H9 (cell line): ENCODE results near the gene PAMR1. TPM values are rescaled to one million over a fixed set of nuclear protein-coding genes. Genes with fewer than 3 reads are reported as not detected.

Experiments used
- DNase-seq: peaks from one replicate; pipeline ENCODE4 v3.0.0-alpha.2; 2017
- H2AFZ ChIP-seq: one replicate; pipeline ENCODE4 v1.6.1; 2013; ENCODE audit warnings: mild to moderate bottlenecking, low read length, control low read depth, moderate library complexity
- H2AK5ac ChIP-seq: 2 replicates; pipeline ENCODE4 v1.6.1; 2013; ENCODE audit warnings: low read length, control low read depth, mixed read lengths; ENCODE audit not compliant: insufficient read length
- H2BK120ac ChIP-seq: one replicate; pipeline ENCODE4 v1.6.1; 2013; ENCODE audit warnings: low read depth, mild to moderate bottlenecking, low read length, control low read depth, inconsistent platforms; ENCODE audit not compliant: poor library complexity, severe bottlenecking
- H2BK12ac ChIP-seq: 2 replicates; pipeline ENCODE4 v1.6.1; 2013; ENCODE audit warnings: low read length, control low read depth, mixed read lengths, low read depth; ENCODE audit not compliant: insufficient read length
- H2BK15ac ChIP-seq: 2 replicates; pipeline ENCODE4 v1.6.1; 2013; ENCODE audit warnings: low read depth, low read length, control low read depth
- H2BK20ac ChIP-seq: one replicate; pipeline ENCODE4 v1.6.1; 2013; ENCODE audit warnings: low read depth, mild to moderate bottlenecking, low read length, control low read depth, inconsistent platforms; ENCODE audit not compliant: poor library complexity, severe bottlenecking
- H2BK5ac ChIP-seq: 2 replicates; pipeline ENCODE4 v1.6.1; 2013; ENCODE audit warnings: low read length, control low read depth, mixed read lengths; ENCODE audit not compliant: insufficient read length
- H3K14ac ChIP-seq: 2 replicates; pipeline ENCODE4 v1.6.1; 2013; ENCODE audit warnings: low read length, control low read depth; ENCODE audit not compliant: insufficient read depth
- H3K18ac ChIP-seq: 2 replicates; pipeline ENCODE4 v1.6.1; 2013; ENCODE audit warnings: low read depth, mild to moderate bottlenecking, mixed read lengths, low read length, control low read depth; ENCODE audit not compliant: insufficient read length
- H3K23ac ChIP-seq: 2 replicates; pipeline ENCODE4 v1.6.1; 2013; ENCODE audit warnings: low read length, control low read depth, mixed read lengths, low read depth; ENCODE audit not compliant: insufficient read length
- H3K23me2 ChIP-seq: 2 replicates; pipeline ENCODE4 v1.6.1; 2013; ENCODE audit warnings: low read depth, mild to moderate bottlenecking, mixed read lengths, low read length, control low read depth; ENCODE audit not compliant: insufficient read length, poor library complexity, severe bottlenecking
- H3K27ac ChIP-seq: 2 replicates; pipeline ENCODE4 v1.5.1; 2013; ENCODE audit warnings: low read length, control low read depth, mixed read lengths, low read depth; ENCODE audit not compliant: insufficient read length
- H3K27me3 ChIP-seq: 2 replicates; pipeline ENCODE4 v1.6.1; 2013; ENCODE audit warnings: low read length, control low read depth, inconsistent platforms; ENCODE audit not compliant: insufficient read depth
- H3K4ac ChIP-seq: 2 replicates; pipeline ENCODE4 v1.6.1; 2013; ENCODE audit warnings: low read depth, mild to moderate bottlenecking, control low read depth, inconsistent platforms, low read length, moderate library complexity
- H3K4me1 ChIP-seq: 2 replicates; pipeline ENCODE4 v1.6.1; 2013; ENCODE audit warnings: low read length, control low read depth, inconsistent platforms; ENCODE audit not compliant: insufficient read depth
- H3K4me2 ChIP-seq: 2 replicates; pipeline ENCODE4 v1.6.1; 2013; ENCODE audit warnings: low read length, control low read depth, mixed read lengths; ENCODE audit not compliant: insufficient read length, insufficient read depth
- H3K56ac ChIP-seq: 2 replicates; pipeline ENCODE4 v1.6.1; 2013; ENCODE audit warnings: low read depth, mild to moderate bottlenecking, mixed read lengths, low read length, control low read depth; ENCODE audit not compliant: insufficient read length
- H3K79me1 ChIP-seq: 2 replicates; pipeline ENCODE4 v1.6.1; 2013; ENCODE audit warnings: low read depth, mild to moderate bottlenecking, moderate library complexity, low read length, control low read depth, inconsistent platforms; ENCODE audit not compliant: insufficient read depth, poor library complexity, severe bottlenecking
- H3K79me2 ChIP-seq: 2 replicates; pipeline ENCODE4 v1.6.1; 2013; ENCODE audit warnings: low read length, control low read depth, inconsistent platforms; ENCODE audit not compliant: insufficient read depth
- H3K9ac ChIP-seq: 2 replicates; pipeline ENCODE4 v1.6.1; 2013; ENCODE audit warnings: low read length, control low read depth, mixed read lengths; ENCODE audit not compliant: insufficient read length; ENCODE audit errors: extremely low read depth
- H3K9me3 ChIP-seq: one replicate; pipeline ENCODE4 v1.6.1; 2013; ENCODE audit warnings: low read depth, low read length, inconsistent platforms; ENCODE audit not compliant: control insufficient read depth
- H3T11ph ChIP-seq: one replicate; pipeline ENCODE4 v1.6.1; 2013; ENCODE audit warnings: mild to moderate bottlenecking, low read length, control low read depth, inconsistent platforms
- H4K20me1 ChIP-seq: one replicate; pipeline ENCODE4 v1.6.1; 2013; ENCODE audit not compliant: control insufficient read depth, insufficient read length, insufficient read depth
- H4K5ac ChIP-seq: 2 replicates; pipeline ENCODE4 v1.6.1; 2013; ENCODE audit warnings: low read depth, mild to moderate bottlenecking, mixed read lengths, low read length, control low read depth; ENCODE audit not compliant: insufficient read length
- H4K8ac ChIP-seq: replicated peaks from 2 replicates; pipeline ENCODE4 v1.6.1; 2013; ENCODE audit warnings: low read length, control low read depth, mixed read lengths, low read depth; ENCODE audit not compliant: insufficient read length
- H4K91ac ChIP-seq: 2 replicates; pipeline ENCODE4 v1.6.1; 2013; ENCODE audit warnings: low read depth, mild to moderate bottlenecking, moderate library complexity, mixed read lengths, low read length, control low read depth; ENCODE audit not compliant: insufficient read length
- H3K27ac Mint-ChIP-seq, 3 experiments: 2 replicates in 2 of 3; 3 replicates in 1 of 3; pipeline ENCODE4 v1.8.0; 2020 to 2021; ENCODE audit warnings: mixed read lengths in 3 of 3, mild to moderate bottlenecking in 1 of 3, moderate library complexity in 1 of 3
- H3K27me3 Mint-ChIP-seq: 2 replicates; pipeline ENCODE4 v1.8.0; 2021; ENCODE audit warnings: low read depth, mild to moderate bottlenecking, moderate library complexity, mixed read lengths
- H3K36me3 Mint-ChIP-seq, 3 experiments: 2 replicates in 2 of 3; 3 replicates in 1 of 3; pipeline ENCODE4 v1.8.0; 2020 to 2021; ENCODE audit warnings: low read depth in 3 of 3, mixed read lengths in 3 of 3; ENCODE audit not compliant: insufficient read depth in 1 of 3
- H3K4me1 Mint-ChIP-seq, 2 experiments: 2 replicates each; pipeline ENCODE4 v1.8.0; 2020; ENCODE audit warnings: mixed read lengths in 2 of 2
- H3K4me3 Mint-ChIP-seq, 2 experiments: 2 replicates in 1 of 2; 3 replicates in 1 of 2; pipeline ENCODE4 v1.8.0; 2020 to 2021; ENCODE audit warnings: mild to moderate bottlenecking in 2 of 2, mixed read lengths in 2 of 2, moderate library complexity in 1 of 2
- H3K9me3 Mint-ChIP-seq, 2 experiments: 2 replicates in 1 of 2; 3 replicates in 1 of 2; pipeline ENCODE4 v1.8.0; 2020; ENCODE audit warnings: mild to moderate bottlenecking in 2 of 2, mixed read lengths in 2 of 2, moderate library complexity in 1 of 2
- WGBS: extraction: QIAGEN DNeasy Blood & Tissue Kit; methylation state at CpG from one replicate; pipeline ENCODE4 v1.1.7; 2013; ENCODE audit warnings: missing lambda C conversion rate, low lambda C conversion rate, mixed read lengths; ENCODE audit not compliant: insufficient read length; ENCODE audit errors: extremely low coverage; 5-methylcytosine and 5-hydroxymethylcytosine counted together
- total RNA-seq: library from RNA; stranded (reverse); gene quantifications from 2 replicates; pipeline ENCODE4 v1.2.1, GENCODE V29; 2021
- TF ChIP-seq, protein P1 (sequence below): fragments of 200-600 bp; sonication (generic); conservative IDR thresholded peaks from 3 replicates; pipeline ENCODE4 v1.8.0; 2021; ENCODE audit warnings: antibody characterized with exemption, mild to moderate bottlenecking

The PAMR1 gene
- total RNA-seq, 1 experiment from 2014 or later, result 2.4 TPM

DNA sequence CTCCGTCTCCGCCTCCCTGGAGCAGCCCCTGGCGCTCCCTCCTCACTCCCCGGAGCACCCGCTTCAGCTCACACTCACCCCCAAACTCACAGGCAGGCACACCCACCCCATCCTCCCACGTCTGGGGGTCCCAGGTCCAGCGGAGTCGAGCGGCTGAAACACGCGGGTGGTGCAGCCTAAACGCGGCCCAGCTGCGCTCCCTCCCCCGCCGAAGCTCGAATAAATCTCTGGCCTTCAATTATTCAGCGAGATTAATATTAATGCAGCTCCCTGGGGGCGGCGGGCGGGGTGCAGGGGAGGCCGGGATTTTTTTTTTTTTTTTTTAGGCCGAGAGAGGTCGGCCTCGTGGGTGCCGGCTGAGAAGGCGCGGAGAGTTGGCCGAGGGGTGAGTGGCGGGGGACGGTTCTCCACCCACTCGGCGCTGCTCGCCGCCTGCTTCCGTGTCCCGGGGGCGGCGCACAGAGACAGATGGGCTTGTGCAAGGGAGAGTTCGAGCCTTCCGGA, 105.5 kb downstream of the PAMR1 start:
- Histone ChIP-seq H3K27me3 (peaks cover 52% of the 10 kb centered on the region), H2BK12ac (no peak overlapping the region), H2AK5ac (no peak overlapping the region), H3K23me2 (peaks cover 19% of the 10 kb centered on the region), H3K27ac (no peak overlapping the region), H3K56ac (no peak overlapping the region), H4K8ac (no peak overlapping the region), H4K20me1 (no peaks in the 10 kb centered on the region), H4K91ac (no peak overlapping the region), H3K9me3 (no peaks in the 10 kb centered on the region), H2BK20ac (no peak overlapping the region), H2BK120ac (no peak overlapping the region), H3K4me1 (no peaks in the 10 kb centered on the region), H3T11ph (no peak overlapping the region), H3K9ac (no peak overlapping the region), H4K5ac (no peak overlapping the region), H3K23ac (no peak overlapping the region), H2BK5ac (no peak overlapping the region), H3K14ac (no peak overlapping the region), H3K4me2 (peak overlapping the region; percentile 52), H3K18ac (no peak overlapping the region), H3K79me1 (no peaks in the 10 kb centered on the region), H2BK15ac (no peak overlapping the region), H3K4ac (no peak overlapping the region), H3K79me2 (no peaks in the 10 kb centered on the region), H2AFZ (no peak overlapping the region)
- Mint-ChIP-seq H3K36me3 (no peaks in the 10 kb centered on the region), H3K4me1 (peaks cover 11 to 15% of the 10 kb centered on the region in 2 experiments), H3K9me3 (no peaks in the 10 kb centered on the region; a peak in 2 of 5 replicates), H3K27ac (no peak overlapping the region), H3K27me3 (peaks cover 99% of the 10 kb centered on the region), H3K4me3 (peak overlapping the region; percentile 67 to 85)
- WGBS, result no CpG with 5 or more reads among the region's 41 CpGs
- TF ChIP-seq, protein P1, sequence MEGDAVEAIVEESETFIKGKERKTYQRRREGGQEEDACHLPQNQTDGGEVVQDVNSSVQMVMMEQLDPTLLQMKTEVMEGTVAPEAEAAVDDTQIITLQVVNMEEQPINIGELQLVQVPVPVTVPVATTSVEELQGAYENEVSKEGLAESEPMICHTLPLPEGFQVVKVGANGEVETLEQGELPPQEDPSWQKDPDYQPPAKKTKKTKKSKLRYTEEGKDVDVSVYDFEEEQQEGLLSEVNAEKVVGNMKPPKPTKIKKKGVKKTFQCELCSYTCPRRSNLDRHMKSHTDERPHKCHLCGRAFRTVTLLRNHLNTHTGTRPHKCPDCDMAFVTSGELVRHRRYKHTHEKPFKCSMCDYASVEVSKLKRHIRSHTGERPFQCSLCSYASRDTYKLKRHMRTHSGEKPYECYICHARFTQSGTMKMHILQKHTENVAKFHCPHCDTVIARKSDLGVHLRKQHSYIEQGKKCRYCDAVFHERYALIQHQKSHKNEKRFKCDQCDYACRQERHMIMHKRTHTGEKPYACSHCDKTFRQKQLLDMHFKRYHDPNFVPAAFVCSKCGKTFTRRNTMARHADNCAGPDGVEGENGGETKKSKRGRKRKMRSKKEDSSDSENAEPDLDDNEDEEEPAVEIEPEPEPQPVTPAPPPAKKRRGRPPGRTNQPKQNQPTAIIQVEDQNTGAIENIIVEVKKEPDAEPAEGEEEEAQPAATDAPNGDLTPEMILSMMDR, result no peak
- DNase-seq, result no peak
